Subcutaneous abdominal adipose tissue (tissue), 5 donors: Measurements from ENCODE around the gene SMIM24.
"Not testable (repeated sequence)": the region's sequence is repeated elsewhere in the genome, so short reads cannot be mapped to it uniquely, and the experiment has no call there.

Experiments
- H3K27ac ChIP-seq: one replicate; pipeline ENCODE4 v1.7.0; 2013; ENCODE audit warnings: low read depth, mild to moderate bottlenecking, inconsistent platforms, low read length, moderate library complexity
- H3K27me3 ChIP-seq, 5 donors: one replicate each; pipeline ENCODE4 v1.7.0; 2013; ENCODE audit warnings: low read length in 5 of 5, inconsistent platforms in 1 of 5; ENCODE audit not compliant: control insufficient read depth in 5 of 5, insufficient read depth in 4 of 5
- H3K36me3 ChIP-seq, 5 donors: one replicate each; pipeline ENCODE4 v1.7.0; 2013; ENCODE audit warnings: low read length in 5 of 5; ENCODE audit not compliant: control insufficient read depth in 5 of 5, insufficient read depth in 5 of 5
- H3K4me1 ChIP-seq, 5 donors: one replicate each; pipeline ENCODE4 v1.7.0; 2013; ENCODE audit warnings: low read length in 5 of 5, mild to moderate bottlenecking in 3 of 5, moderate library complexity in 1 of 5; ENCODE audit not compliant: control insufficient read depth in 5 of 5, insufficient read depth in 5 of 5
- H3K4me3 ChIP-seq, 5 donors: one replicate each; pipeline ENCODE4 v1.7.0; 2013; ENCODE audit warnings: low read length in 5 of 5, low read depth in 1 of 5
- H3K9ac ChIP-seq, 5 donors: one replicate each; pipeline ENCODE4 v1.7.0; 2013; ENCODE audit warnings: low read length in 5 of 5, mild to moderate bottlenecking in 4 of 5, moderate library complexity in 3 of 5
- H3K9me3 ChIP-seq, 5 donors: one replicate each; pipeline ENCODE4 v1.7.0; 2013; ENCODE audit warnings: low read length in 5 of 5; ENCODE audit not compliant: control insufficient read depth in 5 of 5
- donor health status: healthy.
- donor health status: healthy.
- donor health status: healthy.
- donor health status: healthy.
- donor health status: healthy.

Gene SMIM24

GRCh38 chr19:3455960-3456601, 24.2 kb downstream of the SMIM24 start:
- H3K9ac ChIP-seq = no peak overlapping the region
- no peak overlapping the region for H3K27ac ChIP-seq
- H3K4me3 ChIP-seq = no peak overlapping the region
- no peaks in the 10 kb centered on the region for H3K9me3 ChIP-seq
- peaks cover 0 to 67% (median 50%) of the 10 kb centered on the region in 5 donors for H3K36me3 ChIP-seq
- peaks cover 0 to 42% (median 36%) of the 10 kb centered on the region in 5 donors for H3K4me1 ChIP-seq
- no peaks in the 10 kb centered on the region for H3K27me3 ChIP-seq

- no peak overlapping the region for H3K9ac ChIP-seq
- peaks cover 0 to 73% (median 51%) of the 10 kb centered on the region in 5 donors for H3K36me3 ChIP-seq
- H3K27me3 ChIP-seq = no peaks in the 10 kb centered on the region
- no peaks in the 10 kb centered on the region for H3K9me3 ChIP-seq
- H3K27ac ChIP-seq = no peak overlapping the region
- no peak overlapping the region for H3K4me3 ChIP-seq
- peaks cover 0 to 48% (median 40%) of the 10 kb centered on the region in 5 donors for H3K4me1 ChIP-seq
These were observed 24.9 kb downstream of the SMIM24 start for GRCh38 chr19:3455393-3455955.

- H3K9me3 ChIP-seq = no peaks in the 10 kb centered on the region
- peaks cover 0 to 42% (median 34%) of the 10 kb centered on the region in 5 donors for H3K4me1 ChIP-seq
- H3K27ac ChIP-seq = no peak overlapping the region
- no peaks in the 10 kb centered on the region for H3K27me3 ChIP-seq
- no peak overlapping the region for H3K9ac ChIP-seq
- peaks cover 0 to 73% (median 51%) of the 10 kb centered on the region in 5 donors for H3K36me3 ChIP-seq
- H3K4me3 ChIP-seq = no peak overlapping the region
These were observed 25.5 kb downstream of the SMIM24 start for GRCh38 chr19:3454656-3455392.

GRCh38 chr19:3453840-3454239, 26.5 kb downstream of the SMIM24 start:
- Histone ChIP-seq H3K27ac (peak overlapping the region; percentile 16), H3K4me3 (no peak overlapping the region), H3K27me3 (no peaks in the 10 kb centered on the region), H3K4me1 (peaks cover 0 to 32% (median 25%) of the 10 kb centered on the region in 5 donors), H3K9ac (no peak overlapping the region), H3K9me3 (no peaks in the 10 kb centered on the region), H3K36me3 (peaks cover 0 to 78% (median 57%) of the 10 kb centered on the region in 5 donors)

DNA sequence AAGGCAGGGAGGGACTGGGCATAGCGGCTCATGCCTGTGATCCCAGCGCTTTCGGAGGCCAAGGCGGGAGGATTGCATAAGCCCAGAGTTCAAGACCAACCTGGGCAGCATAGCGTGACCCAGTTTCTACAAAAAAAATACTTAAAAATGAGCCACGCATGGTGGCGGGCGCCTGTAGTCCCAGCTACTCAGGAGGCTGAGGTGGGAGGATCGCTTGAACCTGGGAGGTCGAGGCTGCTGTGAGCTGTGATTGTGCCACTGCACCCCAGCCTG, 27.4 kb downstream of the SMIM24 start:
- not testable (repeated sequence) for H3K27ac ChIP-seq, H3K9ac ChIP-seq, H3K4me3 ChIP-seq, H3K27me3 ChIP-seq, H3K9me3 ChIP-seq
- peaks cover 0 to 85% (median 61%) of the 10 kb centered on the region in 5 donors for H3K36me3 ChIP-seq
- H3K4me1 ChIP-seq = peaks cover 0 to 23% (median 15%) of the 10 kb centered on the region in 5 donors

- Histone ChIP-seq H3K9ac (no peak overlapping the region), H3K9me3 (no peaks in the 10 kb centered on the region), H3K27me3 (no peaks in the 10 kb centered on the region), H3K36me3 (peaks cover 0 to 86% (median 66%) of the 10 kb centered on the region in 5 donors), H3K4me1 (peaks cover 0 to 18% (median 10%) of the 10 kb centered on the region in 5 donors), H3K4me3 (no peak overlapping the region), H3K27ac (no peak overlapping the region)
These were observed 28.0 kb downstream of the SMIM24 start for GRCh38 chr19:3452171-3452941.

- Histone ChIP-seq H3K9ac (no peak overlapping the region), H3K27ac (peak overlapping the region; percentile 51), H3K9me3 (no peaks in the 10 kb centered on the region), H3K36me3 (peaks cover 0 to 83% (median 61%) of the 10 kb centered on the region in 5 donors), H3K4me3 (no peak overlapping the region), H3K27me3 (no peaks in the 10 kb centered on the region), H3K4me1 (peaks cover 0 to 10% (median 5%) of the 10 kb centered on the region in 5 donors)
These were observed 28.9 kb downstream of the SMIM24 start for GRCh38 chr19:3451451-3451866.

DNA sequence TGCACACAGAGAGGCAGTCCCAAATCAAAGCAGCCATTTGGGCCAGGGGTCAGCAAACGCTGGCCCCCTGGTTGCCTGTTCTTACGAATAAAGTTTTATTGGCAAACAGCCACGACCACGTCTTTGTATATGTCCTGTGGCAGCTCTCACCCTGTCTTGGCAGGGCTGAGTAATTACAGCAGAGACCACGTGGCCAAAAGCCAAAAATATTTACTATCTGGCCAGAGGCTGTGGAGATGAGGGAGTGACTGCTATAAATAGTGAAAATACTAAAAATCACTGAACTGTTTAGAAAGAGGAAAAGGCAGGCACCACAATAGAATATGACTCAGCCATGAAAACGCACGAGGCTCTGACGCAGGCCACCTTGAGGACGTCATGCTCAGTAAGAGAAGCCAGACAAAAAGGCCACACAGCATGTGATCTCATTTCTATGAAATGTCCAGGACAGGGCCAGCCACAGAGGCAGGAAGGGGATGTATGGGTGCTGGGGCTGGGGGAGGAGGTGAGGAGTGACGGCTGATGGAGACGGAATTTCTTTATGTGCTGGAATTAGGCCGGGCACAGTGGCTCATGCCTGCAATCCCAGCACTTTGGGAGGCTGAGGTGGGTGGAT, 29.4 kb downstream of the SMIM24 start:
- Histone ChIP-seq H3K4me3 (no peak overlapping the region), H3K9me3 (no peaks in the 10 kb centered on the region), H3K9ac (no peak overlapping the region), H3K36me3 (peaks cover 0 to 84% (median 63%) of the 10 kb centered on the region in 5 donors), H3K4me1 (peaks cover 0 to 10% (median 5%) of the 10 kb centered on the region in 5 donors), H3K27ac (peak overlapping the region; percentile 51), H3K27me3 (no peaks in the 10 kb centered on the region)

GRCh38 chr19:3448616-3449334, 31.6 kb downstream of the SMIM24 start:
- Histone ChIP-seq H3K9me3 (no peaks in the 10 kb centered on the region), H3K27me3 (no peaks in the 10 kb centered on the region), H3K9ac (no peak overlapping the region), H3K27ac (no peak overlapping the region), H3K4me1 (peaks cover 4 to 26% (median 21%) of the 10 kb centered on the region in 5 donors), H3K4me3 (no peak overlapping the region), H3K36me3 (peaks cover 0 to 83% (median 63%) of the 10 kb centered on the region in 5 donors)
